Tibial artery (tissue), 4 donors: ENCODE measurements around the gene SPINT2.
A peak's percentile ranks its signal among the peaks of the same experiment; 100 is the strongest.

Experiments used
- DNase-seq, 2 donors: peaks; one replicate each; pipeline ENCODE4 v3.0.0-alpha.2; 2019
- H3K27ac ChIP-seq, 2 donors: fragments of 200-600 bp; sonication (generic) in 1 of 2; 1 replicate in 1 of 2; 2 replicates in 1 of 2; pipeline ENCODE4 v1.5.1; 2018 to 2019; ENCODE audit warnings: mild to moderate bottlenecking in 1 of 2
- H3K27me3 ChIP-seq, 2 donors: fragments of 200-600 bp; sonication (generic) in 1 of 2; one replicate each; pipeline versions ENCODE4 v1.5.1 to v1.6.0; 2016 to 2019
- H3K36me3 ChIP-seq, 3 donors: fragments of 200-600 bp; sonication (generic) in 2 of 3; one replicate each; pipeline ENCODE4 v1.5.1; 2016 to 2019; ENCODE audit warnings: mild to moderate bottlenecking in 2 of 3
- H3K4me1 ChIP-seq, 4 donors: fragments of 200-600 bp; sonication (generic) in 2 of 4; 1 replicate in 3 of 4; 2 replicates in 1 of 4; pipeline ENCODE4 v1.5.1; 2016 to 2019
- H3K4me3 ChIP-seq, 2 donors: fragments of 200-600 bp; sonication (generic) in 1 of 2; 1 replicate in 1 of 2; 2 replicates in 1 of 2; pipeline ENCODE4 v1.5.1; 2018 to 2019; ENCODE audit warnings: mild to moderate bottlenecking in 2 of 2
- H3K9me3 ChIP-seq, 3 donors: fragments of 200-600 bp; sonication (generic) in 1 of 3; one replicate each; pipeline ENCODE4 v1.5.1; 2016 to 2019
- CTCF ChIP-seq, 2 experiments: fragments of 200-600 bp in 1 of 2; fragments of 450-650 bp in 1 of 2; IDR thresholded peaks; one replicate each; pipeline ENCODE4 v1.5.1; 2017 to 2019; ENCODE audit warnings: antibody characterized with exemption in 2 of 2, mild to moderate bottlenecking in 1 of 2, moderate library complexity in 1 of 2
- intact Hi-C: fragments of 100-400 bp; cut with DNase I; formaldehyde crosslinking; loops from one replicate; pipeline ENCODE4 v1.15.0; 2023; ENCODE audit warnings: low total_unique reads

SPINT2 gene

GRCh38 chr19:38231918-38232317 is 32.5 kb upstream of the SPINT2 start:
- no peaks in the 10 kb centered on the region for H3K9me3 ChIP-seq
- DNase-seq, result no peak
- intact Hi-C loops, result loop anchor here (2.0 to 5.0 kb wide), 2 partner anchors 100 to 143 kb away; partner anchors contain the start of gene PSMD8
- no peak overlapping the region for H3K4me3 ChIP-seq
- H3K27ac ChIP-seq, result no peak overlapping the region
- TF ChIP-seq CTCF (IDR thresholded peaks at IDR 0.05), result no peak
- H3K36me3 ChIP-seq, result no peaks in the 10 kb centered on the region
- peaks cover 0 to 22% (median 18%) of the 10 kb centered on the region in 4 donors for H3K4me1 ChIP-seq
- H3K27me3 ChIP-seq, result peaks cover 6 to 40% of the 10 kb centered on the region in 2 donors

DNA sequence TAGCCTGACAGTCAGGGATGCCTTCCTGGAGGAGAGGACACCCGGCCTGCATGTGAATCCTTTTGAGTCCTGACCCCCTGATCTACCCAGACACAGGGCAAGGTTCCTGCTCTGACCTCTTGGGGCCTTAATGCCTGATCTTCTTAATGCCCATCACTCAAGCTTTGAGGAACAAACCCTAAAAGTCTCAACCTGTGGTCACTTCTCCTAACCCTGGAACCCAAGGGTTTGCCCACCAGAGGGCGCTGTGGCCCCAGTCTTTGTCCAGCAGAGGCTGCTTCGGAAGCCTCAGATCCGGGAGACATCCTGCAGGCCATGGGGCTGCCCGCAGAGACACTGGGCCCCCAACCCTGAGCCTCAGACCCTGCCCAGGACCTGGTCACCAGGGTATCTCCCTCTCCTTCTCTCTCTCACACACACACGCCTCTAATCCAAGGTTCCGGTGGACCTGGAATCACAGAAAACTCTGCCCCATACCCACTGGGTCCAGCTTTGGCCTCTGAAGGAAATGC is 30.6 kb upstream of the SPINT2 start:
- peaks cover 0 to 11% (median 7%) of the 10 kb centered on the region in 4 donors for H3K4me1 ChIP-seq
- intact Hi-C loops, result loop anchor here (2.0 to 5.0 kb wide), 2 partner anchors 99 to 141 kb away; partner anchors contain the start of gene PSMD8
- TF ChIP-seq CTCF (IDR thresholded peaks at IDR 0.05), result peak; percentile 84
- H3K9me3 ChIP-seq, result no peaks in the 10 kb centered on the region
- H3K4me3 ChIP-seq, result no peak overlapping the region
- DNase-seq, result peak; percentile 80 to 82
- peaks cover 4 to 21% of the 10 kb centered on the region in 2 donors for H3K27me3 ChIP-seq
- H3K27ac ChIP-seq, result no peak overlapping the region
- no peaks in the 10 kb centered on the region for H3K36me3 ChIP-seq

DNA sequence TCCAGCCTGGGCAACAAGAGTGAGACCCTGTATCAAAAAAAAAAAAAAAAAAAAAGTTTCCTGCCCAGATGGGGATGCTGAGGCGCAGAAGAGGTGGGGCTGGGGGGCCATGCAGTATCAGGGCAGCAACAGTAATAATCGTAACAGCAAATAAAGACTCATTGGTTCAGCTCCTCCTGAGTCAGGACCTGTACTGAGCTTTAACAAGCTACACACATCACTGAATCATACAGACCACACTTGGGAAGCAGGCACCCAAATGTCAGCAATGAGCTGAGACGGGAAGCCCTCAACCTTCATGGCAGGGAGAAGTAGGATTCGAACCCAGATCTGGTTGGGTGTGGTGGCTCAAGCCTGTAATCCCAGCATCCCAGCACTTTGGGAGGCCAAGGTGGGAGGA is 29.8 kb upstream of the SPINT2 start:
- Histone ChIP-seq H3K4me3 (no peak overlapping the region), H3K27ac (no peak overlapping the region), H3K9me3 (no peaks in the 10 kb centered on the region), H3K27me3 (peaks cover 0 to 14% of the 10 kb centered on the region in 2 donors), H3K4me1 (peaks cover 0 to 2% (median 2%) of the 10 kb centered on the region in 4 donors), H3K36me3 (no peaks in the 10 kb centered on the region)
- TF ChIP-seq CTCF (IDR thresholded peaks at IDR 0.05), result no peak
- intact Hi-C loops, result loop anchor here (5.0 kb wide), 1 partner anchor 98 kb away; no protein-coding TSS in a partner anchor
- no peak for DNase-seq

DNA sequence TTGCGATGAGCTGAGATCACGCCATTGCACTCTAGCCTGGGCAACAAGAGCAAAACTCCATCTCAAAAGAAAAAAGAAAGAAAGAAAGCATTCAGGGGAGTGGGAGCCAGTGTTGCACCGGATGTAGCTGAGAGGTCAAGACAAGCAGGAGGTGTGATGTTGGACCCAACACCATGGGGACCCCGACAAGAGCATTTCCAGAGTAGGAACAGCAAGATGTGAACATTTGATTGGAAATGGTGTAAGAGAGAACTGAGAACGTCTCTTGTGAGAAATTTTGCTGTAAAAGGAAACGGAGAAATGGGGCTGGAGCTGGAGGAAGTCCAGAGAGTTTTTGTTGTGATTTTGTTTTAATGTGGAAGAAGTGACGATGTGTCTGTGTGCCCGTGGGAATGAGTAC is 24.6 kb upstream of the SPINT2 start:
- intact Hi-C loops, result no loop called here
- TF ChIP-seq CTCF (IDR thresholded peaks at IDR 0.05), result no peak
- H3K27ac ChIP-seq, result peak overlapping the region in 1 of 2 donors; percentile 50

DNA sequence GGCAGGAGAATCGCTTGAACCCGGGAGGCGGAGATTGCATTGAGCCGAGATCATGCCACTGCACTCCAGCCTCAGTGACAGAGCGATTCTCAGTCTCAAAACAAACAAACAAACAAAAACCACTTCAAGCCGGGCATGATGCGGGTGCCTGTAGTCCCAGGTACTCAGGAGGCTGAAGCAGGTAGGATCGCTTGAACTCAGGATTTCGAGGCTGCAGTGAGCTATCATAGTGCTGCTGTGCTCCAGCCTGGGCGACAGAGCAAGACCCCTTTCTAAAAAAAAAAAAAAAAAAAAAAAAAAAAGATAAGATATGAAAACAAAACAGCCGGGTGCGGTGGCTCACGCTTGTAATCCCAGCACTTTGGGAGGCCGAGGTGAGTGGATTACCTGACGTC is 21.1 kb upstream of the SPINT2 start:
- DNase-seq, result no peak
- intact Hi-C loops, result no loop called here

More for the DNA sequence above, 24.6 kb upstream of the SPINT2 start:
- DNase-seq, result no peak
- Histone ChIP-seq H3K4me3 (no peak overlapping the region), H3K9me3 (no peaks in the 10 kb centered on the region), H3K27me3 (no peaks in the 10 kb centered on the region), H3K36me3 (no peaks in the 10 kb centered on the region), H3K4me1 (peaks cover 0 to 32% (median 15%) of the 10 kb centered on the region in 4 donors)

More for the DNA sequence above, 21.1 kb upstream of the SPINT2 start:
- H3K27me3 ChIP-seq, result no peaks in the 10 kb centered on the region
- TF ChIP-seq CTCF (IDR thresholded peaks at IDR 0.05), result no peak
- H3K36me3 ChIP-seq, result peaks cover 0 to 3% (median 2%) of the 10 kb centered on the region in 3 donors
- peak overlapping the region; percentile 21 to 32 for H3K4me3 ChIP-seq
- peak overlapping the region in 1 of 2 donors; percentile 96 for H3K27ac ChIP-seq
- H3K4me1 ChIP-seq, result peaks cover 0 to 67% (median 43%) of the 10 kb centered on the region in 4 donors
- no peaks in the 10 kb centered on the region for H3K9me3 ChIP-seq
